ENCODE measurements around the gene DRAM1.

DRAM1 gene

GRCh38 chr12:101931498-101932326, 54.3 kb downstream of the DRAM1 start:
- no peak for TF ChIP-seq ZNF274 (IDR thresholded peaks at IDR 0.05; ENCODE audit: low read depth, low read length)
- H3K4me3 ChIP-seq (ENCODE audit: low read length) = peak overlapping the region; percentile 56

- TF ChIP-seq ZNF274 (IDR thresholded peaks at IDR 0.05; ENCODE audit: low read depth, low read length) = no peak
- no peak overlapping the region; the same call in 1 of the 2 replicates for H3K4me3 ChIP-seq (ENCODE audit: low read length)
Measured at GRCh38 chr12:101933866-101934514, 56.6 kb downstream of the DRAM1 start.

GRCh38 chr12:101935890-101936746, 58.7 kb downstream of the DRAM1 start:
- peak overlapping the region; percentile 43 for H3K4me3 ChIP-seq (ENCODE audit: low read length)
- TF ChIP-seq ZNF274 (IDR thresholded peaks at IDR 0.05; ENCODE audit: low read depth, low read length) = no peak

GRCh38 chr12:101939306-101939705, 61.9 kb downstream of the DRAM1 start:
- no peak overlapping the region for H3K4me3 ChIP-seq (ENCODE audit: low read length)
- no peak for TF ChIP-seq ZNF274 (IDR thresholded peaks at IDR 0.05; ENCODE audit: low read depth, low read length)

- TF ChIP-seq ZNF274 (IDR thresholded peaks at IDR 0.05; ENCODE audit: low read depth, low read length) = no peak
- no peak overlapping the region for H3K4me3 ChIP-seq (ENCODE audit: low read length)
Measured at GRCh38 chr12:101939856-101940265, 62.5 kb downstream of the DRAM1 start.

DNA sequence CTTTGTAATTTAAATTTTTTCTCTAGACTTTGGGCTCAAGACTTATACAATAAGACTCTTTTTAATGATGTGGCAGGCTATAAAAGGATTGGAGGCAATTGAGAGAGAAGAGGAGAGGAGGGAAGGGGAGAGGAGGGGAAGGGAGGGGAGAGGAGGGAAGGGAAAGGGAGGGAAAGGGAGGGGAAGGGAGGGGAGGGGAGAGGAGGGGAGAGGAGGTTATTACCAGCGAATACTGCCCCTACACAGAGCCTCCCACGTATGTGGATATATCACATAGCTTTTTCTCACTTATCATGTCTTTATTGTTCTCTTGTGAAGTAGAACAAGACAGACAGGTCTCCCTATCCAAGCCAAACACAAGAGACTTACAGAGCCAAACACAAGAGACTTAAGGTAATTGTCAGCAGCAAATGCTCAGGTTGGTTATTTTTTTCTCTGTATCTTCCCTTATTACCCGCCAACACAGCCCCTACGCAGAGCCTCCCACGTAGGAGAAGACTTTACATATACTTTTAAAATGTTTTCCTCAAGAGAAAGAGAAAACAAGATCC, 63.1 kb downstream of the DRAM1 start:
- H3K4me3 ChIP-seq (ENCODE audit: low read length) = no peak overlapping the region
- TF ChIP-seq ZNF274 (IDR thresholded peaks at IDR 0.05; ENCODE audit: low read depth, low read length) = no peak

DNA sequence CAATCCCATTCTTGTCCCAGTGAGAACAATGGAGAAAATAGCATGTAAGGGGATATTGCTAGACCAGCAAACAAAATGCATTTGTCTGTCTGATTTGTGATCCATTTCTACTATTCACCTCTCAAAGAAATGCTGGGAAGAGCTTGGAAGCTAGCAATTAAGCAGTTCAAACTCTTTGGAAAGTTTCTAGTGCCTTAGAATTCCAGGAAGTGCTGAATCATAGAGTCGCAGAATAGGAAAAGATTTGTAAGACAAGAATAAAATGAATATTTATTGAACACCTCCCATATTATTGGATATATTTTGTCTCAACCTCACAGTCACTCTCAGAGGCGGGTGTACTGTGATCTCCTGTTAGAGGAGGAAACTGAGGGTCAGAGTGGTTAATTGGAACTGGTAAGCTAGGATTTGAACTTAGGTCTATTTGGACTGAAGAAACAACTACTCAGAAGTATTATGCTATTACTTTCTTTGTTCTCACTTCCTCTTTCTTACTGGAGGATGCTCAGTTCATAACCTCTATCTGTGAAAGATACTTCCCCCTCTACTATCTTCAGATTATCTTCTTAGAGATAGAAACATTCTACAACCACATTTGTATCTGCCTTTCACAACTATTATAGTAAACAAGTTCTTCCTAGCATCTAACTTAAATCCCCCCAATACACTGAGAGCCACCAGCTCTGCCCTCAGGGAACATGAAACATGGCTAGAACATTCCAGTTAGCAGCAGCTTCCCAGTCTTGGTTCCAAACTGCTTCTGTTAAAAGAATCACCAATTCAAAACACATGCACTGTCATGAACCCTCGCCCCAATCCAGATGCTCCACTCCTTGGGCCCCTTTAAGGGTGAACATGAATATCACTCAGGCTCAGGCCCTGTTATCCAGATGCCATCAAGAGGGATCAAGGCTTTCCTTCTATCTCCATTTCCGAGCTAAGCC, 64.2 kb downstream of the DRAM1 start:
- H3K4me3 ChIP-seq (ENCODE audit: low read length) = no peak overlapping the region

GRCh38 chr12:101942250-101942605, 64.8 kb downstream of the DRAM1 start:
- H3K4me3 ChIP-seq (ENCODE audit: low read length) = no peak overlapping the region
- TF ChIP-seq ZNF274 (IDR thresholded peaks at IDR 0.05; ENCODE audit: low read depth, low read length) = no peak

More for the DNA sequence above, 64.2 kb downstream of the DRAM1 start:
- TF ChIP-seq ZNF274 (IDR thresholded peaks at IDR 0.05; ENCODE audit: low read depth, low read length) = no peak

DNA sequence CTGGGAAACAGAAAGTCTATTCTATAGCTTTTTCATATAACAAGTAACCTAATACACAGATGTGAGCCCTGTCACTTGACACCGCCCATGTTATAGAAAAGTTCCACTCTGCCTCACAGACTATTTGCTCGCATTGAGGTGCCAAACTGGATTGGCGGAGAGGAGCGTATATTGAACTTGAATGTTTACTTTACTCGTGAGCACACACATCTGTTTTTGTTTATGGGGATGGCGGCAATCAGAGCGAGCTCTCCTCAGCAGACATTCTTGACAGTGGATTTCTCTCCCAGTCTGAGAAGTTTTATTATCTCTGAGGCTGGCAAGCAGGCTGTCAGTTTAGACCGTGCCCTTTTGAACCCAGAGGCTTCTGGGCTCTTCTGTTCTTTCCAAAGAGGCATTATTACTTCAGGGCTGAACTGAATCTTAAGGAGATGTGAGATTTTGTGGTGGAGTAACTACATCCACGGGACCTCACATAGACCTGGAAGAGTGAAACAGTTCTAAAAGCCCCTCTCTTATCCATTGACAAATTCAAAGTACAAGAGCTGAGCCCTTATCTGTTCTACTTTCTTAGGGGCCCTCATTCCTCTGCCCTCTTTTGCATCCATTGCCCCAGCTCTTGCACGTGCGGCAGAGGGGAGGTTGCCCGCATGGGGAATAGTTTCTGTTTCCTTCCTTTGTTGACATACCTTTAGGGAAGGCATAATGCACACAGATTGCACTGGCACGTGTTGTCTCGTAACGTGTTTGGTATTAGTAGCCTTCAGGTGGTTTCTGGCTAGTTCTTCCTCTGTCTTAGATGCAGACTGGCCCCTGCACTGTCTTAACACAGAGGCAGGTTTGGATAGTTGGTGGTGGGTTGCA, 68.2 kb downstream of the DRAM1 start:
- TF ChIP-seq ZNF274 (IDR thresholded peaks at IDR 0.05; ENCODE audit: low read depth, low read length) = no peak
- no peak overlapping the region for H3K4me3 ChIP-seq (ENCODE audit: low read length)

GRCh38 chr12:101946233-101946611, 68.8 kb downstream of the DRAM1 start:
- no peak overlapping the region for H3K4me3 ChIP-seq (ENCODE audit: low read length)
- TF ChIP-seq ZNF274 (IDR thresholded peaks at IDR 0.05; ENCODE audit: low read depth, low read length) = no peak

DNA sequence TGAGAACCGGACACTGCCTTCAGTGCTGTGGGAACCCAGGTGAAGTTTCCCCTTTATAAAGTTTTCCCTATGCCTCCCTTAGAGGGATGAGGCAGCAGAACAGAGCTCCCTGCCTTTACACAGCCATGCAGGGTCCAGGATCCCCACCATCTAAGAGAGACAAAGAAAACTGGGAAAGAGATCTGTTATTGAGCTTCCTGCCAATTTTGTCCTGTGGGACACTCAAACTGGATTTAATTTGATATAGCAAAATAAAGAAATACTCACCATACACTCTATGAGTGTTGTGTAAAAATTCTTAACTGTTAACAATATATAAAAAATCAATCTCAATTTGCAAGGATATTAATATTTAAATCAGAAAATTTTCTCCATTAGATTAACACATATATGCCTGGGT, 69.9 kb downstream of the DRAM1 start:
- no peak for TF ChIP-seq ZNF274 (IDR thresholded peaks at IDR 0.05; ENCODE audit: low read depth, low read length)
- no peak overlapping the region for H3K4me3 ChIP-seq (ENCODE audit: low read length)

GRCh38 chr12:101948365-101948764, 71.0 kb downstream of the DRAM1 start:
- H3K4me3 ChIP-seq (ENCODE audit: low read length) = no peak overlapping the region
- TF ChIP-seq ZNF274 (IDR thresholded peaks at IDR 0.05; ENCODE audit: low read depth, low read length) = no peak

All from GM08714 (cell line).